Non-pigmented ciliary epithelial cell (primary cell): ENCODE measurements around the gene GLP1R.

Experiments used
- DNase-seq: peaks from one replicate; pipeline ENCODE4 v3.0.0-alpha.2; 2010; ENCODE audit warnings: low read depth

Gene GLP1R

GRCh38 chr6:39048481-39049399 lies at the start of gene GLP1R:
GLP1R (plus strand) TSS chr6:39048781; CDS start chr6:39048841, 60 bp downstream.
- no peak for DNase-seq

GRCh38 chr6:39003072-39003471 lies 45.5 kb upstream of the GLP1R start:
- DNase-seq, result no peak

GRCh38 chr6:39003492-39003891 lies 45.1 kb upstream of the GLP1R start:
- no peak for DNase-seq

- DNase-seq, result no peak
These were observed 43.8 kb upstream of the GLP1R start for GRCh38 chr6:39004801-39005200.

- no peak for DNase-seq
These were observed 42.8 kb upstream of the GLP1R start for GRCh38 chr6:39005774-39006173.

- DNase-seq, result no peak
These were observed 41.0 kb upstream of the GLP1R start for GRCh38 chr6:39007575-39007974.

- DNase-seq, result no peak
These were observed 39.8 kb upstream of the GLP1R start for GRCh38 chr6:39008737-39009136.

- DNase-seq, result no peak
These were observed 39.1 kb upstream of the GLP1R start for GRCh38 chr6:39009476-39009875.

GRCh38 chr6:39016839-39017546 lies 31.6 kb upstream of the GLP1R start:
- DNase-seq, result no peak

GRCh38 chr6:39017547-39017880 lies 31.1 kb upstream of the GLP1R start:
- DNase-seq, result no peak

GRCh38 chr6:39018103-39018502 lies 30.5 kb upstream of the GLP1R start:
- no peak for DNase-seq

- no peak for DNase-seq
These were observed 28.4 kb upstream of the GLP1R start for GRCh38 chr6:39020136-39020535.

GRCh38 chr6:39021041-39021440 lies 27.5 kb upstream of the GLP1R start:
- DNase-seq, result no peak

GRCh38 chr6:39021779-39022178 lies 26.8 kb upstream of the GLP1R start:
- no peak for DNase-seq

- no peak for DNase-seq
These were observed 22.4 kb upstream of the GLP1R start for GRCh38 chr6:39026175-39026574.

GRCh38 chr6:39029156-39030011 lies 19.2 kb upstream of the GLP1R start:
- DNase-seq, result no peak

- no peak for DNase-seq
These were observed 12.9 kb upstream of the GLP1R start for GRCh38 chr6:39035681-39036080.

GRCh38 chr6:39037082-39037508 lies 11.5 kb upstream of the GLP1R start:
- DNase-seq, result no peak

GRCh38 chr6:39037707-39038106 lies 10.9 kb upstream of the GLP1R start:
- no peak for DNase-seq

GRCh38 chr6:39040080-39040673 lies 8.4 kb upstream of the GLP1R start:
- no peak for DNase-seq

- DNase-seq, result no peak
These were observed 7.5 kb upstream of the GLP1R start for GRCh38 chr6:39041072-39041471.

GRCh38 chr6:39043776-39044175 lies 4.8 kb upstream of the GLP1R start:
- no peak for DNase-seq
